Breast epithelium (tissue), 4 donors: ENCODE measurements around the gene CTNNA2. TPM values are rescaled to one million over a fixed set of nuclear protein-coding genes. Genes with fewer than 3 reads are reported as not detected.

Source experiments
- DNase-seq, 2 donors: peaks; one replicate each; pipeline ENCODE4 v3.0.0-alpha.2; 2019; ENCODE audit warnings: low spot score in 2 of 2
- H3K27ac ChIP-seq, 2 donors: fragments of 200-600 bp; sonication (generic) in 1 of 2; one replicate each; pipeline ENCODE4 v1.5.1; 2016 to 2019; ENCODE audit warnings: mild to moderate bottlenecking in 1 of 2
- H3K27me3 ChIP-seq, 2 donors: fragments of 200-600 bp; sonication (generic) in 1 of 2; one replicate each; pipeline versions ENCODE4 v1.5.1 to v1.6.0; 2017 to 2019; ENCODE audit warnings: control low read depth in 1 of 2, mild to moderate bottlenecking in 1 of 2
- H3K36me3 ChIP-seq: fragments of 200-600 bp; one replicate; pipeline ENCODE4 v1.5.1; 2019
- H3K4me1 ChIP-seq, 2 donors: fragments of 200-600 bp; sonication (generic); one replicate each; pipeline ENCODE4 v1.5.1; 2016 to 2019; ENCODE audit warnings: control low read depth in 1 of 2
- H3K4me3 ChIP-seq, 3 donors: fragments of 200-600 bp; sonication (generic); 1 replicate in 2 of 3; 2 replicates in 1 of 3; pipeline ENCODE4 v1.5.1; 2016 to 2019; ENCODE audit warnings: mild to moderate bottlenecking in 3 of 3, moderate library complexity in 2 of 3
- H3K9me3 ChIP-seq, 2 donors: fragments of 200-600 bp; sonication (generic) in 1 of 2; one replicate each; pipeline ENCODE4 v1.5.1; 2016 to 2019; ENCODE audit warnings: control low read depth in 1 of 2
- POLR2A ChIP-seq: fragments of 450-650 bp; IDR thresholded peaks from one replicate; pipeline ENCODE4 v1.6.1; 2016; ENCODE audit warnings: antibody characterized with exemption, mild to moderate bottlenecking, moderate library complexity
- POLR2AphosphoS5 ChIP-seq, 3 donors: sonication (generic); formaldehyde crosslinking; IDR thresholded peaks; one replicate each; pipeline ENCODE4 v1.6.1; 2017; ENCODE audit warnings: antibody characterized with exemption in 3 of 3
- intact Hi-C: fragments of 100-400 bp; cut with DNase I; formaldehyde crosslinking; loops from one replicate; pipeline ENCODE4 v1.15.1; 2023; ENCODE audit warnings: low total_unique reads
- total RNA-seq, 3 donors: library from RNA; depleted of rRNA; stranded (reverse); fragments of >200 nt; gene quantifications; one replicate each; pipeline ENCODE4 v1.1.0, GENCODE V29; 2016
- TF ChIP-seq, protein P1 (sequence below), 3 donors: fragments of 450-650 bp; IDR thresholded peaks; one replicate each; pipeline ENCODE4 v1.5.1; 2016 to 2017; ENCODE audit warnings: antibody characterized with exemption in 3 of 3, mild to moderate bottlenecking in 3 of 3, moderate library complexity in 3 of 3

CTNNA2 gene
- total RNA-seq, 3 donors from 2014 or later = 0.16 TPM; not detected in 2

GRCh38 chr2:80040226-80040625, 527.4 kb downstream of the CTNNA2 start:
- intact Hi-C loops = no loop called here
- TF ChIP-seq, protein P1, sequence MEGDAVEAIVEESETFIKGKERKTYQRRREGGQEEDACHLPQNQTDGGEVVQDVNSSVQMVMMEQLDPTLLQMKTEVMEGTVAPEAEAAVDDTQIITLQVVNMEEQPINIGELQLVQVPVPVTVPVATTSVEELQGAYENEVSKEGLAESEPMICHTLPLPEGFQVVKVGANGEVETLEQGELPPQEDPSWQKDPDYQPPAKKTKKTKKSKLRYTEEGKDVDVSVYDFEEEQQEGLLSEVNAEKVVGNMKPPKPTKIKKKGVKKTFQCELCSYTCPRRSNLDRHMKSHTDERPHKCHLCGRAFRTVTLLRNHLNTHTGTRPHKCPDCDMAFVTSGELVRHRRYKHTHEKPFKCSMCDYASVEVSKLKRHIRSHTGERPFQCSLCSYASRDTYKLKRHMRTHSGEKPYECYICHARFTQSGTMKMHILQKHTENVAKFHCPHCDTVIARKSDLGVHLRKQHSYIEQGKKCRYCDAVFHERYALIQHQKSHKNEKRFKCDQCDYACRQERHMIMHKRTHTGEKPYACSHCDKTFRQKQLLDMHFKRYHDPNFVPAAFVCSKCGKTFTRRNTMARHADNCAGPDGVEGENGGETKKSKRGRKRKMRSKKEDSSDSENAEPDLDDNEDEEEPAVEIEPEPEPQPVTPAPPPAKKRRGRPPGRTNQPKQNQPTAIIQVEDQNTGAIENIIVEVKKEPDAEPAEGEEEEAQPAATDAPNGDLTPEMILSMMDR (IDR thresholded peaks at IDR 0.05) = no peak
- no peak for TF ChIP-seq POLR2A
- TF ChIP-seq POLR2AphosphoS5 (IDR thresholded peaks at IDR 0.05) = no peak
- H3K27ac ChIP-seq = no peak overlapping the region
- no peaks in the 10 kb centered on the region for H3K27me3 ChIP-seq
- no peaks in the 10 kb centered on the region for H3K9me3 ChIP-seq
- H3K36me3 ChIP-seq = no peaks in the 10 kb centered on the region
- no peak overlapping the region for H3K4me3 ChIP-seq
- H3K4me1 ChIP-seq = no peaks in the 10 kb centered on the region
- no peak for DNase-seq

DNA sequence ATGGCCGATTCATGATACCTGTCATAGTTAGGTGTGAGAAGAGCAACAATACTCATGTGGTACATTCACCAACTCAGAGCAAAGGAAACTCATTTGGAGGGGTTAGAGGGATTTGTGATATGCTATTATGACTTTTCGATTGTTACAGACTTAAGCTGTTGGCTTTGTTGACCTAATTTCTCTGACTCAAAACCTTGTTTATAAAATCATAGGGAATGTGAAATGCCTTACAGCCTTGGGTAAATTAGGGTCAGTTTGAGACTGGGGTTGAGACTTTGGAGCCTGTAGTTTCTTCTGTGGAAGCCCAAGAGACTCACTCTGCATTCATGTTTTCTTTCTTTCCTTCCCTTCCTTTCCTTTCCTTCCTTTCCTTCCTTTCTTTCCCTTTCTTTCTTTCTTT, 529.8 kb downstream of the CTNNA2 start:
- Histone ChIP-seq H3K9me3 (no peaks in the 10 kb centered on the region), H3K27ac (no peak overlapping the region), H3K36me3 (no peaks in the 10 kb centered on the region), H3K4me1 (no peaks in the 10 kb centered on the region), H3K27me3 (no peaks in the 10 kb centered on the region), H3K4me3 (no peak overlapping the region)
- TF ChIP-seq POLR2AphosphoS5 (IDR thresholded peaks at IDR 0.05) (no peak), POLR2A (no peak)
- TF ChIP-seq, protein P1 (IDR thresholded peaks at IDR 0.05) = no peak
- intact Hi-C loops = no loop called here
- DNase-seq = no peak

GRCh38 chr2:80048296-80048695, 535.4 kb downstream of the CTNNA2 start:
- TF ChIP-seq POLR2A = no peak
- TF ChIP-seq, protein P1 (IDR thresholded peaks at IDR 0.05) = no peak
- no peak for TF ChIP-seq POLR2AphosphoS5 (IDR thresholded peaks at IDR 0.05)
- H3K36me3 ChIP-seq = no peaks in the 10 kb centered on the region
- intact Hi-C loops = no loop called here
- H3K9me3 ChIP-seq = no peaks in the 10 kb centered on the region
- DNase-seq = no peak
- no peak overlapping the region for H3K4me3 ChIP-seq
- H3K27ac ChIP-seq = no peak overlapping the region
- H3K4me1 ChIP-seq = no peaks in the 10 kb centered on the region
- H3K27me3 ChIP-seq = no peaks in the 10 kb centered on the region

DNA sequence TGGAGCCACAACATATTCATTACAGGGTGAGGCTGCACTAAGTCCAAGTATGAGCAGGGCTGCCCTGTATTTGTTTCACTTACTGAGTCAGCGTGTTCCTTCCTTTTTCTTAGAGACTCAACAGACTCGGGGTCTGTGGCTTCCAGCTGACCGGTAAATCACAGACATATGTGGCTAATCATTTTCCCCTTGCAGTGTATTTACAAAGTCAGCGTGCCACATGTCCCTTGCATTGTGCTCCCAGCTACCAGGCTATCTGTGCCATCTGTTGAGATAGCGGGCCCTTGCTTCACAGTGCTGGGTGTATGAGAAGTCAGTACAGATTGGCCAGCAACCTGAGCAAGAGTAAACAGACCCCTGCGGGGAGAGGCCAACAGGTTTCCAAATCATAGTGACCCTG, 537.4 kb downstream of the CTNNA2 start:
- DNase-seq = no peak
- Histone ChIP-seq H3K27ac (no peak overlapping the region), H3K27me3 (no peaks in the 10 kb centered on the region), H3K36me3 (no peaks in the 10 kb centered on the region), H3K4me3 (no peak overlapping the region), H3K9me3 (no peaks in the 10 kb centered on the region), H3K4me1 (no peaks in the 10 kb centered on the region)
- TF ChIP-seq, protein P1 (IDR thresholded peaks at IDR 0.05) = no peak
- intact Hi-C loops = no loop called here

GRCh38 chr2:80053522-80054345, 540.9 kb downstream of the CTNNA2 start:
- intact Hi-C loops = no loop called here
- DNase-seq = no peak
- no peak overlapping the region for H3K27ac ChIP-seq
- no peak overlapping the region for H3K4me3 ChIP-seq
- H3K9me3 ChIP-seq = no peaks in the 10 kb centered on the region
- no peaks in the 10 kb centered on the region for H3K27me3 ChIP-seq
- H3K36me3 ChIP-seq = no peaks in the 10 kb centered on the region
- TF ChIP-seq, protein P1 (IDR thresholded peaks at IDR 0.05) = no peak
- TF ChIP-seq POLR2A = no peak
- no peak for TF ChIP-seq POLR2AphosphoS5 (IDR thresholded peaks at IDR 0.05)
- no peaks in the 10 kb centered on the region for H3K4me1 ChIP-seq
